Measurements from ENCODE around the gene ST6GALNAC3.

Gene ST6GALNAC3

DNA sequence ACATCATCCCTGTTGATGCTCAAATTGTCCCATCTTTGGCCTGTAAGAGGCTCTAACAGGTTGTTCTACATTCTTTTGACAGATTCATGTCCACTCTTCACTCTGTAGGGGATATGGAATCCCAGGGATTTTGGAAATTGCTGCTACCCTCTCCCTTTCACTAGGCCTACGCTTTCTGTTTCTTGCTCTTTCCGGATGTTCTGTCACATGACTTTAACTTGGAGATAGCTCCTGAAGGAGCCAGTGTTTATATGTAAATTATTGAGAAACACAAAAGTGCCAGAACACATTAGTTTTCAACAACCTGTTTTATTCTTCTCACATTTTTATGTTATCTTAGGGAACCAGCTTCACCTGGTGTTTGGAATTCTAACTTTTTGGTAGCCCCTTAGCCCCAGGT, 505.7 kb downstream of the ST6GALNAC3 start:
- H4K20me1 ChIP-seq (ENCODE audit: control insufficient read depth, insufficient read depth, low read depth, low read length): no peaks in the 10 kb centered on the region
- H3K9me3 ChIP-seq (ENCODE audit: control insufficient read depth, insufficient read depth, low read length): no peaks in the 10 kb centered on the region
- no peaks in the 10 kb centered on the region for H3K79me2 ChIP-seq (ENCODE audit: control insufficient read depth, low read length)
- no peaks in the 10 kb centered on the region for H3K27me3 ChIP-seq (ENCODE audit: control insufficient read depth, low read length)
- H3K4me2 ChIP-seq (ENCODE audit: low read length): no peak overlapping the region
- H3K9me2 ChIP-seq (replicated peaks; ENCODE audit: control insufficient read depth, low read length): no peaks in the 10 kb centered on the region
- no peak overlapping the region for H3K4me3 ChIP-seq (ENCODE audit: low read length)
- H3K36me3 ChIP-seq (ENCODE audit: control insufficient read depth, low read length): no peaks in the 10 kb centered on the region
- TF ChIP-seq EZH2phosphoT487 (IDR thresholded peaks at IDR 0.05; ENCODE audit: borderline replicate concordance, low read length) (no peak), CTCF (IDR thresholded peaks at IDR 0.05; ENCODE audit: low read depth, low read length, poor library complexity, severe bottlenecking) (no peak)
- H3F3A ChIP-seq (ENCODE audit: control insufficient read depth, insufficient read depth): no peaks in the 10 kb centered on the region
- no peaks in the 10 kb centered on the region for H3K4me1 ChIP-seq (ENCODE audit: control insufficient read depth, low read length)
- H3K27ac ChIP-seq (ENCODE audit: low read depth, low read length): no peak overlapping the region

DNA sequence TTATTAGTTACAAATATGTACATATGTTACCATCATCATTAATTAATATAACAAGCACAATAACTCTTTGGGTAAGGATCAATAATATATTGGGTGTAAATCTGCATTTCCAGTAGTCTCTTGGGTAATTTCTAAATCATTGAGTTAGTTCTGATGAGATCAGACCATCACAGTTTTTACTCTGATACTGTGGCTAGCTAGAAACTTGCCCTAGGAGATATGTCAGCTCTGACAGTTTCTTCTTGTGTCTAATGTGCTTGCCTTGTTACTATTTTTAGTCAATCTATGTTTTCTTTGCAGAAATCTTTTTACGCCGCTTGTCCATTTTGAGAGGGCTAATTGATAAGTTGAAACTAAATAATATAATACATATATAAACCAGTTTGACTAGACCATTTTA, 507.2 kb downstream of the ST6GALNAC3 start:
- Histone ChIP-seq H3K4me3 (ENCODE audit: low read length) (no peak overlapping the region), H3K4me2 (ENCODE audit: low read length) (no peak overlapping the region), H3K4me1 (ENCODE audit: control insufficient read depth, low read length) (no peaks in the 10 kb centered on the region), H3K27me3 (ENCODE audit: control insufficient read depth, low read length) (no peaks in the 10 kb centered on the region), H4K20me1 (ENCODE audit: control insufficient read depth, insufficient read depth, low read depth, low read length) (no peaks in the 10 kb centered on the region), H3K79me2 (ENCODE audit: control insufficient read depth, low read length) (no peaks in the 10 kb centered on the region), H3F3A (ENCODE audit: control insufficient read depth, insufficient read depth) (no peaks in the 10 kb centered on the region), H3K27ac (ENCODE audit: low read depth, low read length) (no peak overlapping the region), H3K9me2 (replicated peaks; ENCODE audit: control insufficient read depth, low read length) (no peaks in the 10 kb centered on the region), H3K9me3 (ENCODE audit: control insufficient read depth, insufficient read depth, low read length) (no peaks in the 10 kb centered on the region), H3K36me3 (ENCODE audit: control insufficient read depth, low read length) (no peaks in the 10 kb centered on the region)
- no peak for TF ChIP-seq CTCF (IDR thresholded peaks at IDR 0.05; ENCODE audit: low read depth, low read length, poor library complexity, severe bottlenecking)
- TF ChIP-seq EZH2phosphoT487 (IDR thresholded peaks at IDR 0.05; ENCODE audit: borderline replicate concordance, low read length): no peak

- TF ChIP-seq CTCF (IDR thresholded peaks at IDR 0.05; ENCODE audit: low read depth, low read length, poor library complexity, severe bottlenecking) (no peak), EZH2phosphoT487 (IDR thresholded peaks at IDR 0.05; ENCODE audit: borderline replicate concordance, low read length) (no peak)
Observed at GRCh38 chr1:76583235-76583868, 508.8 kb downstream of the ST6GALNAC3 start.

More at GRCh38 chr1:76583235-76583868, 508.8 kb downstream of the ST6GALNAC3 start:
- no peaks in the 10 kb centered on the region for H3K9me2 ChIP-seq (replicated peaks; ENCODE audit: control insufficient read depth, low read length)
- no peaks in the 10 kb centered on the region for H3K9me3 ChIP-seq (ENCODE audit: control insufficient read depth, insufficient read depth, low read length)
- no peak overlapping the region for H3K4me2 ChIP-seq (ENCODE audit: low read length)
- no peaks in the 10 kb centered on the region for H3K27me3 ChIP-seq (ENCODE audit: control insufficient read depth, low read length)
- H3K36me3 ChIP-seq (ENCODE audit: control insufficient read depth, low read length): no peaks in the 10 kb centered on the region
- H3K4me3 ChIP-seq (ENCODE audit: low read length): no peak overlapping the region
- H4K20me1 ChIP-seq (ENCODE audit: control insufficient read depth, insufficient read depth, low read depth, low read length): no peaks in the 10 kb centered on the region
- no peaks in the 10 kb centered on the region for H3F3A ChIP-seq (ENCODE audit: control insufficient read depth, insufficient read depth)
- no peaks in the 10 kb centered on the region for H3K4me1 ChIP-seq (ENCODE audit: control insufficient read depth, low read length)
- H3K27ac ChIP-seq (ENCODE audit: low read depth, low read length): no peak overlapping the region
- no peaks in the 10 kb centered on the region for H3K79me2 ChIP-seq (ENCODE audit: control insufficient read depth, low read length)
